ENCODE data around the gene AFAP1.

Gene AFAP1

DNA sequence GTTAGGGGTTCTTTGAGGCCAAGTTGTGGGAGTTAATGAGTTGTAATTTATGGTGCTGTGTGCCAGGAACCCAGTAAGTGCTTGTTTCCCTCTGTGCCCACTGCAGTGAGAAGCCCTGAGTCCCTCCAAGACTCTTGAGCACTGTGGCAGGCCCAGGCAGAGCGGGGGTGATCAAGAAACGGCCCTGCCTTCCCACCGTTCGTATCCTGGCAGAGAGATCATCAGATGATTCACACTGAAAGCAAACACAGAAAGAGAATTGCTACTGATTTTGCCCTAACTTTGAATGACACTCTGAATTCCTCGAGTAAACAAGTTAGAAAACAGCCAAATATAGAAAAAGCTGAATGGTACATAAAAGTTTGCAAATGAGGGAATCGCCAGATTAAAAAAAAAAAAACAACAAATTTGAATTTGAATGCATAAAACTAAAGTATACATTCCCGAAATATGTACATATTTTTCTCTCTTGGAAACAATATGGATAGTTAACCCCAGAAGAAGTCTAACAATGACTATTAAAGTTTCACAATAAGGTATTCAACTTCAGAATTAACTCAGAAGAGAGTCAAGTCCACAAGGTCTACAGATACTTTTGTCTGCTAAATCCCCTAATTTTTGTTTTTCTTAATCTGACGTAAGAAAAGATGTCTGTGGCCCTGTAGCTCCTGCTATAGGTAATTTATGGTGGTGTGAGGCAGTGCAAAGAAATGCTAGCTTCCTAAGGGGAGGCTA is 71.8 kb downstream of the AFAP1 start:
- DNase-seq (ENCODE audit: low read depth, low spot score): no peak

DNA sequence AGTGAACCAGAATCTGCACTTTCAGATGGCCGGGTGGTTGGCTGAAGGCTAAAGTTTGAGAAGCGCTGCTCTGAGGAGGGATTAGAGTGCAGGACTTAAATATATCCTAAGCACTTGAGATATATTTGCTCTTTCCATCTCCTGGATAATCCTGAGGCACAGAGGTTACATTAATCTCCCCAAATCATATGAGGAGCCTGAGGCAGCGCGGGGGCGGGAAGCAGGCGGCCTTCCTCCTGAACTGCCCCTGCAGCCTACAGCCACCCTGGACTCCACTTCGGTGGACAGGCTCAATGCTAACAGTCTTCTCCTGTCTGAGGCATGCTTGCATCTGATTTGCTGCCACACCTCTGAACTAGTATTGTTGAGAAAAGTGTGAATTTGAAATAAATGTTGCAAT is 72.5 kb downstream of the AFAP1 start:
- no peak for DNase-seq (ENCODE audit: low read depth, low spot score)

DNA sequence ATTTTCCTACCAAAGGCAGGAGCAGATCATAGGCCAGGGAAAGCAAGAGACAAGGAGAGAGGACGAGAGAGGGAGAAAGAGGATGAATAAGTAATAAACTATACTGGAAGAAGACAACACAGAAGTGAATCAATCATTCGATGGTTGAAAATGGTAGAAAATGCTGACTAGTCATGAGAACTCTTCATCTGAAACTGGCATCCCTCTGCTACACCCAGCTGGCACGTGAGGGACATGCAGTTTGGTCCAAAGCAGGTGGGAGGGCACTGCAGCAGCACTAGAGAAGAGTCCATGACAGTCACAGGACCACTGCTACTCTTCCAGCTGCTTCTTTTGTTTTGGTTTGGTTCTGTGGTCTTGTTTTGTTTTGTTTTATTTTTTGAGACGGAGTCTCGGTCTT is 74.1 kb downstream of the AFAP1 start:
- DNase-seq (ENCODE audit: low read depth, low spot score): no peak

DNA sequence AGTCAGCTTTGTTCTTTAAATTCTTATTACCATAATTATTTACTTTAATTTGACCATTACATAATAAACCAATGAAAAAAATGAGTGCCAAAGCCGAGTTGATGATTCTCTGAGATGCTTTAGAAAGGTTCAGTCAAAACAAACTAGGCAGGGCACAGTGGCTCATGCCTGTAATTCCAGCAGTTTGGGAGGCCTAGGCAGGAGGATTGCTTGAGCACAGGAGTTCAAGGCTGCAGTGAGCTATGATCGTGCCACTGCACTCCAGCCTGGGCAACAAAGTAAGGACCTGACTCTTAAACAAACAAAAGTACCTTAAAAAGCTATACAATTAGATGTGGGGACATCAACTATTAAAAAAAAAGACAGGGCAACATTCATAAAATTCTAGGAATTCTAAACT is 75.0 kb downstream of the AFAP1 start:
- no peak for DNase-seq (ENCODE audit: low read depth, low spot score)

DNA sequence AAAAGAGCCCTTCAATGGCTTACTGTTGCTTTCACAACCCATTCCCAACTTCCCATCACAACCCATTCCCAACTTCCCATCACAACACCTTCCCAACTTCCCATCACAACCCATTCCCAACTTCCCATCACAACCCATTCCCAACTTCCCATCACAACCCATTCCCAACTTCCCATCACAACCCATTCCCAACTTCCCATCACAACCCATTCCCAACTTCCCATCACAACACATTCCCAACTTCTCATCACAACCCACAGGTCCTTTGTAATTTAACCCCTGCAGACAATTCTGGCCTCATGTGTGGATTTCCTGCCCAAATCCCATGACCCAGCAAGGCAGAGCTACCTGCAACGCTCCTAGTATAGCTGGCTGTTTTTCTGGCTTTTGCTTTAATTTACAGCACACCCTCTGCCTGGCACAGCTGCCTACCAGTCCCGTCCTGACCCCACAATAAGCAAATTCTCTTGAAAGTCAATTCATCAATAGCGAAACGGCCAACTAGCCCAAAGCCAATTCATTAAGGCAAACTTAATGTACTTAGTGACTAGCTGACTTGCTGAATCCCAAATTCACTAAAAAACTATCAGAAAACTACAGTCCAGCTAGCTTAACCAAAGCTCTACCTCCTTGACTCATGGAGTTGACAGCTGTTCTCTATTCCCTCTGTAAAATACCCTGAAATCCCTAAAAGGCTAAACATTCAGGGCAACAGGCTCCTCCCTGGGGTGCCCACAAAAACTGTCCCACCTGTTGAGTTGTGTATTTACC is 75.6 kb downstream of the AFAP1 start:
- DNase-seq (ENCODE audit: low read depth, low spot score): no peak

DNA sequence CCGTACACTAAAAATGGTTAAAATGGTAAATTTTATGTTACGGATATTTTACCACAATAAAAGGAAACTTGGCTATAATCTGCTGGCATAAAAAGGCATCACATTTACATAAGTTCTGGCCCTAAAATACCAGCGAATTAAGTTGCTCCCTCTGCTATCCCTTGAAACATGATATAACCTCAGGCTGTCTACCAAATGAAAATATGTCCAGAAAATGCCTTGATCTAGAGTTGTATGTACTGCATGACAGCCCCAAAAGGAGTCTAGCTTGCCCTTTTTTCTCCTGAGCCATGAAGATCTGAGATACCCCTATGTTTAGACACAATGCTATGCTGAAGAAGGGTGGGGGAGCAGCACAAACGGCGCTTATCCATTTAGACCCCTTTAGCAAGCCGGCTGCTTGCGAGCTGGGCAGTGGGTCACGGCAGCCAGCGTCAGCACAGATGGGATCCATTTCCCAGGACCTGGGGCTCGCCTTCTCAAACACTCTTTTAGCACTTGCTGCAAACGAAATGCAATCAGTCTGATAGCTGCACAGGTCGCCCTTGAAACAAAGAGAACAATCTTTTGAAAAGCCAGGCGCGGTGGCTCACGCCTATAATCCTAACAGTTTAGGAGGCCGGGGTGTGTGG is 77.0 kb downstream of the AFAP1 start:
- DNase-seq (ENCODE audit: low read depth, low spot score): no peak

DNA sequence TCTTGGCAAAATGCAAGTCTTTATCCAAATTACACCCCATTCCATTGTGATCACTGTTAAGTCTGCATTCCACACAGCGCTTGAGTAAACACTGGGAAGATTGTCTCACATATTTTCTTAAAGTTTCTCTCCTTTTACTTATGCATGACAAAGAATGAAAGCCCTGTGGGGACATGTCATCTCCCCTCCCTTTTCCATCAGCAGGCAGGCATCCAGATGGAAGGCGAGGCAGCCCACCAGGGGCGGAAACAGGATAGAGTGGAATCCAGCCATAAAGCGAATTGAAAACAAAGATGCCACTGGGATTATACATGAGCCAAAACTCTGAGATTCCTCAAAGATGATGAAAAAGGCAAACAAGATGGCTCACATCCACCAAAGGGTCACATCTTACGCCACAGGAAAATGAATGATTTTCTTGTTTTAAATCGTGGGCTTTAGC is 78.2 kb downstream of the AFAP1 start:
- no peak for DNase-seq (ENCODE audit: low read depth, low spot score)

DNA sequence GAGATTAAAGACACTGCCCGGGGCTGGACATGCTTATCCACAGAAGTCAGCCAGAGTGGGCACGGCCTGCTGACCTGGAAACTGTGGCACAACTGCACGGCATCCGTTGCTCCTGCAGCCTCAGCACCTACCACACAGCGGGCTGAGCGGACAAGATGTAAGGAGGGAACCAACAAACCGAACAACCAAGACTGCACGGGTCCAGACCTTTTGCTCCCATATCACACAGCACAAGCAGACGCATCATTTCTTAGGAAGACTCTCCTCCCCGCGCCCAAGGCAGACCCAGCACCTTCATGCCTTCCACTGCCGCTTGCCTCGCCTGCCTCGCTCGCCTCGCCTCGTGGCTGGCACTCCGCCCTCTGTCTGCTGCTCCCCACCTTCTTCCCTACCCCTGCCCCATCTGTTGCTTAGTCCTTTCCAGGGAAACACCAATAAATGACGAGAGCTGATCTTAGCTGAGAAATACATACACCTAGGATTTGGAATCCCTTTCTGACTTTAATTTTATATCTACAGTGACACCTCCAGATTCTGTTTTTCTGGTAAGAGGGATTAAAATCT is 79.0 kb downstream of the AFAP1 start:
- DNase-seq (ENCODE audit: low read depth, low spot score): no peak

DNA sequence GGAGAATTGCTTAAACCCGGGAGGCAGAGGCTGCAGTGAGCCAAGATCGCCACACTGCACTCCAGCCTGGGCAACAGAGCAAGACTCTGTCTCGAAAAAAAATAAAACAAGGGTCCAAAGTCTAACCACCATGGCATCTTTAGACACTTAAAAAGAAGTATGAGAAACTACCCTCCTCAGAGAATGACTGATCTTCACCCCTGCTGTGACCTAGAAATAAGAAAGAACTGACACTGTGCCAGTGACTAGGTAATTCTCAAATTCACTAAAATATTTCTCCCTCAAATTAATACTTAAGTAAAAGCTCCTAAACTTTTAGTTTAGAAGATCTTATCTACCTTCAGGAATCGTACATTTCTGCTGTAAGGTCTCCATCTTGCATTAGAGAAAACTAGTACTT is 80.3 kb downstream of the AFAP1 start:
- no peak for DNase-seq (ENCODE audit: low read depth, low spot score)

DNA sequence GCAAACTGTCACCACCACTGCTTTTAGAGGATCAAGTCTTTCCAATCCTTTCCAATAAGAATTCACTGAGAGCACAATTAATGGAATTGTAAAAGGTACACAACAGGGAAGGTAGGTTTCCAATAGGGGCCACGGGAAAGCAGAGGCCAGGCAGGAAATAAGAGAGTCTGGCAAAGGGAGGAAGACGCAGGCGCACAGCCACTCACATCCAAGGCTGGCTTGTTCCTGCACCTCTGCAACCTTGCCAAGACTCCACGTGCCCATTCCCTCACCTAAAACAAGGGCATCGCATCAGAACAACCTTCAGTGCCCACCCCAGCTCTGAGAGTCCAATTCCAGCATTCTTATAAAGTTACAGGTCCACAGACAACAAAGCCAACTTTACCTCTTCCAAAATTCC is 81.2 kb downstream of the AFAP1 start:
- no peak for DNase-seq (ENCODE audit: low read depth, low spot score)

DNA sequence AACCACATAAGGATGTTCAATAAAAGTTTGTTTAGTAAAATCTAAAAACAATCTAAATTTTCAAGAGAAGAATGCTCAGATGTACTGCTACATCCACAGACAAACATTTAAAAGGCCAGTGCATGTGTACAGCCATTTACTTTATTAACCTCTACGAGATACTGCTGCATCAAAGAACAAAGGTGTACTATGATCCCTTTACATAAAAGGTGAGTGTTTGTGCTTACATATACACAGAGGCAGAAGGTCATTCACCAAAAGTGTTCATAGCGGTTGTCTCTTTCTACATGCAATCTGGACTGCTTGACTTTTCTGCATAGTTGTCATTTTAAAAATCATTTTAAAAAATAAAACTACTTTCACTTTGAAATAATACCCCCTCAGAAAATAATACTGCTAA is 81.7 kb downstream of the AFAP1 start:
- DNase-seq (ENCODE audit: low read depth, low spot score): no peak

DNA sequence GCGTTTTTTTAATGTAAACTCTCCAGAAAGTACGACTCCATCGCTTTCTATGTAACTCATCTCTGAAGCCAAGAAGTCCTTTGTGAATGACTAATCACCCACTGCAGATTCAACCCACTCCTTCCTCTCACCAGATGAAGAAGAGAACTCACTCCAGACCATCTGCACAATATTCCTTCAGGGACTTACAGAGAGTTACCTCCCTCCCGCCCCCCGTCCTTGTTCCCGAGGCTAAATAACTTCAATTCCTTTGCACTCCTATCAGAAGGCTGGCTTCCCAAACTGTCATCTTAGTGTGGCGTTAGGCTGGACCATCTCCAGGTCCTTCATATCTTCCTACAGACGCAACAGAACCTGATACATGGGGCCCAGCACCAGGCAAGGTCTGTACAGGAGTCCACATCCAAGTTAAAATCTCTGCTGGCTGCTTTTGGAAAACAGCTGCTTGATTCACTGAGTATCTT is 82.4 kb downstream of the AFAP1 start:
- DNase-seq (ENCODE audit: low read depth, low spot score): no peak

DNA sequence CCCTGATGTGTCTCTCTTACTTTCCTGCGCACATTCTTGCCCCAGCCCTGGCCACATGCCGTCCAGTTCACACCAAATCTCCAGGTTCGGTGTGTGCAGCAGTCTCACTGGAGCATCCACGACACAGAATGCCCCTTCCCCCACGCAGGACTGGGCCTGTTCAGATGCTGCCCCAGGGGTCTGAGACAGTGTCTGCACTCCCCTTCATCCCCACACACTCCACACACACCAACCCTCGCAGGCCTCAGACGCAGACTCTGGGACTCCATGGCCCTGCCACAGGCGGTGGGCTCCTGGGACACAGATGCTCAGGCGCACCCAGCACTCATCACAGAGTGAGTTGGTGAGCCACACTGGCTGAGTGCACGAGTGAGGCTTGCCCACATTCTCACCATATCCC is 83.9 kb downstream of the AFAP1 start:
- DNase-seq (ENCODE audit: low read depth, low spot score): no peak

DNA sequence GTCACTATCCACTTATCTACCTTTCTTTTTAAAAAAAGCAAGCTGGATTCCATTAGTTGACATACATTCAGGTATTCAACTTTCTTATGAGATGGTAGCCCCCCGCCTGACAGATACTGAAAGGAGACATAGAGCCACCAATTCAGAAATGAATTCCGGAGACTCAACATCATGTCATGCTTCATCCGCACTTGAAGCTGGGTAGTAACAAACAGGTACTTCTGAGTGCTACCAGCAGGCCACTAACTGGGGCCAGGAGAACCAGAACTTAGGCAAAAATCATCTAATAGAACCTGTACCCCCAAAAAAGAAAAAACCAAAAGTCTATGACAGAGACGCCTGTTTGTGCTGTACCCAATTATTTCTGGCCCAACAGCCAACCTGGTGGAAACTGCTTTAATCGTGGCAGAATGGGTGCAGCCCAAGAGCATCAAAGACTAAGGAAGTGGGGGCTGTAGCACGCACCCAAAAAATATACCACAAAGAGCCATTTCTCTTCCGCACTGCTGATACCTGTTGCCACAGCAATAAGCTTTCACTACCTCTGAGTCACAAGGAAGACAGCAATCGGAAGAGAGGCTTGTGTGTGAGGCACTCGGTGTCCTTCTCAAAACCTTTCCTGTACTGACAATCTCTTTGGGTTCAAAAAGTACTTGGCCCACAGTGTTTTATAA is 84.8 kb downstream of the AFAP1 start:
- no peak for DNase-seq (ENCODE audit: low read depth, low spot score)

DNA sequence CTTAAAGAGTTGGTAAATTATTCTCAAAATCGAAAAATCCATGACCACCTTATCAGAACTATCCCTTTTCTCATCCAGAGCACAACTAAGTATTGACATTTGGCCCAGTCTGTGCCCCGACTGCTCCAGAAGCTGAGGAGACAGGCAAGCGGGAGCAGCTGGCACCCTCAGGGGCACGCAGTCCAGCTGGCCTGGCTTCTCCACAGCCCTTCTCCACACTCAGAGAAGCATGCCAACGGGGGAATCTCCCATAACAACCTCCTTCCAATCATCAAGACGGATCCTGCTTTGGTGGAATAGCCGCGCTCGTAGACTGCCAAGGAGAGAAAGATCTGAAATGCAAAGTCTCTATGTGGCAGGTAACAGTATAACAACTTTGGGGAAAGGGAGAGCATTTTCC is 85.4 kb downstream of the AFAP1 start:
- DNase-seq (ENCODE audit: low read depth, low spot score): no peak

DNA sequence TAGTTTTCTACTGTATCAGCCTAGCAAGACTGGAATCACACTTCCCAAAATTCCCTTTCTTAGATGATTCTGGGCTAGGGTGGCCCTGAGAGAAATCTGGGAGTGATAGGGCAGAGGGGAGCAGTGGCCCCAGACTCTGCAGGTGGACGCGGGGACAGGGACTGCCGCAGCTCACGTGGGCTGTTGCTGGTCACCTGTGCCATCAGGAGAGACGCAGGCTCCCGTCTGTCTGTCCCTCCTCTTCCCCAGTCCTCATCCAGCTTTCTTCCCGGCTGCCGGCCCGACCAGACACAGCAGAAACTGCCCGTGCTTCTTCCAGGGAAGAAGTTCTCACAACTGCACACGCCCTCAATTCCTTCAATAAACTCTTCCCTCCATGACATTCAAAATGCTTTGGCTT is 86.4 kb downstream of the AFAP1 start:
- DNase-seq (ENCODE audit: low read depth, low spot score): no peak

DNA sequence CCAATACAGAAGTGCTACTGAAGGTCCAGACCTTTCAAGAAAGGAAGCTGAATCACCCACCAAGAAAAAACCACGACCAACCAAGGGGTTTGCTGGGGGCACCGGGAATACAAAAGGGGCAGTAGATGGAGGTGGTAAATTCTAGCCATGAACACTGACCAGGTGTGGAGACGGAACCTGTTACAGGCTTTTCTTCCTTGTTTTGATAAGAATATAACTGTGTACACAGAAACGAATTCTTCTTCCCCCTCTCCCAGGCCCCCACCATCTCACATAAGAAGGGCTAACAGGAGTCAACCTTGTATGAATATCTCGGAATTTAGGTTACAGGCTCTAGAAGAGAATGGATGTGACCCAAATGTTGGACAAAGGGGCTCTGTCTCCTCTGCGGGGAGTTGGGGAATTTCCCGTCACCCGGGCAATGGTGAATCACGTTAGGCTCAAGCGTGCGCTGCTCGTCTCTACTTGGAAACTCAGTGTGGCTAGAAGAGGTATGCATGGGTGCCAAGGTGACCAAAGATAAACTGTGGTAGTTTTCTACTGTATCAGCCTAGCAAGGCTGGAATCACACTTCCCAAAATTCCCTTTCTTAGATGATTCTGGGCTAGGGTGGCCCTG is 87.0 kb downstream of the AFAP1 start:
- DNase-seq (ENCODE audit: low read depth, low spot score): no peak

DNA sequence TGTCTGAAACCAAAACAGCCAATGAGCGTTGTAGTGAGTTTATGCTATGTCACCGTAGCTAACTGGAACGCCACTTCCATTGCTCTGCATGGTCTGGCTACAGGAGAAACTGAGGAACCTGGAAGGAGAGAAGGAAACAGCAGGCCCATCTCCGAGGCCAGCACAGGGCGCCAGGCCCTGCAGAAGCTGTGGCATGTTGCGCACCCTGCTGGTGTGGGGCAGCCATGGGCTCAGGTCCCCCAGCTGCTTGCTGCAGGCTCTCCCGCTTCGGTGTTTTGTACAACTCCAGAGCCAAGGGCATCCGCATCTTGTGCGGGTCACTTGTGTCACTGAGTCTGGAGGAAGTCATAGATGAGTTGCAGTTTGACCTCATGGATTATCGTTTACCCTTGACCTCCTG is 89.2 kb downstream of the AFAP1 start:
- no peak for DNase-seq (ENCODE audit: low read depth, low spot score)

DNA sequence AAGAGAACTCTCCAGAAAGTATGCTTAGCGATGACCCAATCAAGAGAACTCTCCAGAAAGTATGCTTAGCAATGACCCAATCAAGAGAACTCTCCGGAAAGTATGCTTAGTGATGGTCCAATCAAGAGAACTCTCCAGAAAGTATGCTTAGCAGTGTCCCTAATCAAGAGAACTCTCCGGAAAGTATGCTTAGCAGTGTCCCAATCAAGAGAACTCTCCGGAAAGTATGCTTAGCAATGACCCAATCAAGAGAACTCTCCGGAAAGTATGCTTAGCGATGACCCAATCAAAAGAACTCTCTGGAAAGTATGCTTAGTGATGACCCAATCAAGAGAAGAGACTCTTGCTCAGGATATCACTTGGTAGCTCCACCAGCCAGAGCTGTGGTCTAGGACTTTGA is 92.5 kb downstream of the AFAP1 start:
- no peak for DNase-seq (ENCODE audit: low read depth, low spot score)

DNA sequence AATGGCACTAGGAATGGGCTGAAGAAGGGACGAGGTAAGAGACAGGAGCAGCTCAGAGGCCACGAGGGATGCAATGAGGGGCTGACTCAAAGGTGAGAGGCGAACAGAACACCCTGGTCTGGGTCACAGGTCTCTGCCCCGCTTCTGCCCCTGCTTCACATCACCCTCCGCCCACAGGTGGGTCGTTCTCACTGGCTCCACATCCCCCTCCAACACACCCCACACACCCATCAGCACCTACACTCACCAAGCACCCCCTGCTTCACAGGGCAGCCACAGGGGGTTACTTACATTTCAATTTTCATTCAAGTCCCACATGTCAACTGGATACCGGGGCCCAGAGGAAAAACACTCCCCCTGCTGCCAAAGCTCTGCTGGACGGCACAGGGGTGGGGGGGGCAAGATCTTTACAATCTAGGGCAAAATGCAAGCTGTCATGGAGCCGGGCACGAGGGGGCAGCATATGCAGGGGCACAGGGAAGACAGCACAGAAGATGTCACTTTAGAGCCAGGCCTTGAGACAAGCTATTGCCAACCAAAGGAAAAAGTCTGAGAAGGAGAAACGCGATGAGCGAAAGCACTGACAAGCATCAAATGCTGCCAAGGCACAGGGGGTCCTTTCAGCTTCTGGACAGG is 94.0 kb downstream of the AFAP1 start:
- DNase-seq (ENCODE audit: low read depth, low spot score): no peak

DNA sequence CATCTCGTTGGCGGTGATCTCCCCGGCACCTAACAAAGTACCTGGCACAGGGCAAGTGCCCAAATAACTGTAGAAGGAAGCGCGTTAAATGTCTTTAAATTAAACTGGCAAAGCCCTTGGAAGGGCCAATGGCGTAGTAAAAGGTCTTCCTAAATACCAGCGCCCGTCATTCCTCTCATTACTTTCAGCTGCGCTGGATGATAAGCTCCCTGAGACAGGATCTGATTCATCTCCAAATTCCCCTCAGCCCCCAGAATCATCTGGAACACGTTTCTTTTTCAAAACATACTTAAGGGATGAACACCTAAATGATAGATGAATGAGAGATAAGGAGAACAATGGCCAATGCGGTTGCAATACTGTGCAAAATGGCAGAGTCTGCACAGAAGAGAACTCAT is 95.1 kb downstream of the AFAP1 start:
- DNase-seq (ENCODE audit: low read depth, low spot score): no peak
